ENCODE data around the gene WFIKKN2.

DNA sequence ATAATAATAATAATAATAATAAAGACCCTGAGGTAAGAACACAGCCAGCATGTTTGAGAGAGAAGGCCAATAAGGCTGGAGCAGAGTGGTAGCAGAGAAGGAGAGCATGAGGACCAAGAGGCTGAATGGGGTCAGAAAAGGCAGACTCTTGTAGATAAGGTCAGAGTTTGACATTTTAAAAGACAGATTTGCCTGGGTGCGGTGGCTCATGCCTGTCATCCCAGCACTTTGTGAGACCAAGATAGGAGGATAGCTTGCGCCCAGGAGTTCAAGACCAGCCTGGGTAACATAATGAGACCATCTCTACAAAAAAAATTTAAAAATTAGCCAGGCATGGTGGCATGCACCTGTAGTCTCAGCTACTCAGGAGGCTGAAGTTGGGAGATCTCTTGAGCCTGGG lies 11.0 kb upstream of the WFIKKN2 start:
- TF ChIP-seq POLR2A (IDR thresholded peaks at IDR 0.05; ENCODE audit: borderline replicate concordance, extremely low read depth, insufficient read depth, insufficient read length) = no peak
- TF ChIP-seq, protein P1, sequence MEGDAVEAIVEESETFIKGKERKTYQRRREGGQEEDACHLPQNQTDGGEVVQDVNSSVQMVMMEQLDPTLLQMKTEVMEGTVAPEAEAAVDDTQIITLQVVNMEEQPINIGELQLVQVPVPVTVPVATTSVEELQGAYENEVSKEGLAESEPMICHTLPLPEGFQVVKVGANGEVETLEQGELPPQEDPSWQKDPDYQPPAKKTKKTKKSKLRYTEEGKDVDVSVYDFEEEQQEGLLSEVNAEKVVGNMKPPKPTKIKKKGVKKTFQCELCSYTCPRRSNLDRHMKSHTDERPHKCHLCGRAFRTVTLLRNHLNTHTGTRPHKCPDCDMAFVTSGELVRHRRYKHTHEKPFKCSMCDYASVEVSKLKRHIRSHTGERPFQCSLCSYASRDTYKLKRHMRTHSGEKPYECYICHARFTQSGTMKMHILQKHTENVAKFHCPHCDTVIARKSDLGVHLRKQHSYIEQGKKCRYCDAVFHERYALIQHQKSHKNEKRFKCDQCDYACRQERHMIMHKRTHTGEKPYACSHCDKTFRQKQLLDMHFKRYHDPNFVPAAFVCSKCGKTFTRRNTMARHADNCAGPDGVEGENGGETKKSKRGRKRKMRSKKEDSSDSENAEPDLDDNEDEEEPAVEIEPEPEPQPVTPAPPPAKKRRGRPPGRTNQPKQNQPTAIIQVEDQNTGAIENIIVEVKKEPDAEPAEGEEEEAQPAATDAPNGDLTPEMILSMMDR (IDR thresholded peaks at IDR 0.05 in 2 of 3, conservative IDR thresholded peaks at IDR 0.05 in 1 of 3; ENCODE audit: borderline replicate concordance in 1 of 3, insufficient read depth in 1 of 3, low read depth in 2 of 3, low read length in 2 of 3) = no peak
- TF ChIP-seq, protein P2, sequence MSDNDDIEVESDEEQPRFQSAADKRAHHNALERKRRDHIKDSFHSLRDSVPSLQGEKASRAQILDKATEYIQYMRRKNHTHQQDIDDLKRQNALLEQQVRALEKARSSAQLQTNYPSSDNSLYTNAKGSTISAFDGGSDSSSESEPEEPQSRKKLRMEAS (IDR thresholded peaks at IDR 0.05) = no peak
- no peak for TF ChIP-seq REST (IDR thresholded peaks at IDR 0.05; ENCODE audit: low read depth)
- TF ChIP-seq JUND (IDR thresholded peaks at IDR 0.05) = no peak
- TF ChIP-seq SRF (IDR thresholded peaks at IDR 0.05; ENCODE audit: low read depth) = no peak
- TF ChIP-seq RAD21 (IDR thresholded peaks at IDR 0.05; ENCODE audit: low read depth) = no peak
- no peak for TF ChIP-seq EZH2phosphoT487 (IDR thresholded peaks at IDR 0.05; ENCODE audit: borderline replicate concordance)
- no peak for TF ChIP-seq FOSL1 (IDR thresholded peaks at IDR 0.05; ENCODE audit: low read depth)
- TF ChIP-seq TCF7L2 (IDR thresholded peaks at IDR 0.05; ENCODE audit: borderline replicate concordance, extremely low read depth, insufficient read depth, insufficient read length) = no peak
- TF ChIP-seq EZH2 (IDR thresholded peaks at IDR 0.05) = no peak
- no peak for TF ChIP-seq POLR2AphosphoS5 (IDR thresholded peaks at IDR 0.05; ENCODE audit: low read depth, low read length)
